SIG-M5 treated with dmso at 0.1 percent for 504 hours (cell line): ENCODE data around the gene BTF3L4.
"Not testable (repeated sequence)": the region's sequence is repeated elsewhere in the genome, so short reads cannot be mapped to it uniquely, and the experiment has no call there.

ENCODE experiments used
- DNase-seq: peaks from one replicate; lab custom pipeline; 2025; ENCODE audit not compliant: unreplicated experiment; lab: John Stamatoyannopoulos, UW

The BTF3L4 gene

GRCh38 chr1:52056163-52056936, at the start of gene BTF3L4:
TSS of gene BTF3L4 (plus strand) at chr1:52056295. CDS start at chr1:52059848, 3,553 bp downstream.
- peak; percentile 94 for DNase-seq

DNA sequence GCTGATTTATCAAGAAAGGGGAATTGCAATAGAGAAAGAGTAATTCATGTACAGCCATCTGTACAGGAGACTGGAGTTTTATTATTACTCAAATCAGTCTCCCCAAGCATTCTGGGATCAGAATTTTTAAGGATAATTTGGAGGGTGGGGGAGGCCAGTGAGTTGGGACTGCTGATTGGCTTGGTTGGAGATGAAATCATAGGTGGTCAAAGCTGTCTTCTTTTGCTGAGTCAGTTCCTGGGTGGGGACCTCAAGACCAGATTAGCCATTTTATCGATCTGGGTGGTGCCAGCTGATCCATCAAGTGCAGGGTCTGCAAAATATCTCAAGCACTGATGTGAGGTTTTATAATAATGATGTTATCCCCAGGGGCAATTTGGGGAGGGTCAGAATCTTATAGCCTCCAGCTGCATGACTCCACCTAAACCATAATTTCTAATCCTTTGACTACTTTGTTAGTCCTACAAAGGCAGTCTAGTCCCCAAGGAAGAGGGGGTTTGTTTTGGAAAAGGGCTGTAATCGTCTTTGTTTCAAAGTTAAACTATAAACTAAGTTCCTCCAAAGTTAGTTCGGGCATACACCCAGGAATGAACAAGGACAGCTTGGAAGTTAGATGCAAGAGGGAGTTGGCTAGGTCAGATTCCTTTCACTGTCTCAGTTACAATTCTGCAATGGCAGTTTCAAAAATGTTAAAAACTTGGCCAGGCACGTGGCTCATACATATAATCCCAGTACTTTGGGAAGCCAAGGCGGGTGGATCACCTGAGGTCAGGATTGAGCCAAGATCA, 48.7 kb upstream of the BTF3L4 start:
- no peak for DNase-seq

DNA sequence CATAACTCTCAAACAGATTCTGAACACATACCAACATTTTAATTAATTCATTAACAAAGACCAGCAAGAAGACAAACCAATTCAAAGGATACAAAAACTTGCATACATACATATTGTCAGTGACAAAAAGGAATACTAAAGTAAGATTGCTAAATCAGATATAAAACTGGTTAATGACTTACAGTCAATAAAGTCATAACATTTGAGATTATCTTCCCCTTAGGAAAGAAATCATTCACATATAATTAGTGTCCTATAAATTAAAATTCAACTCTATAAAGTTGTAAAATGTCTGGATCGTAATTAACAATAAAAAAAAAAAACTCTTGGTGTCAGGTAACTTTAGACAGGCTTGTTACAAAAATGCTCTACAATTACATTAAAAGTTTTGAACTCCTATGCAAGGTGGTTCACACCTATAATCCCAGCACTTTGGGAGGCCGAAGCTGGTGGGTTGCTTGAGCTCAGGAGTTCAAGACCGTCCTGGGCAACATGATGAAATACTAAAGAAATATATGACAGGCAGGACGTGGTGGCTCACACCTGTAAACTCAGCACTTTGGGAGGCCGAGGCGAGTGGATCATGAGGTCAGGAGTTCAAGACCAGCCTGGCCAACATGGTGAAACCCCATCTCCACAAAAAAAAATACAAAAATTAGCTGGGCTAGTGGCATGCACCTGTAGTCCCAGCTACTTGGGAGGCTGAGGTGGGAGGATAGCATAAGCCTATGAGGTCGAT, 47.9 kb upstream of the BTF3L4 start:
- DNase-seq, result no peak

DNA sequence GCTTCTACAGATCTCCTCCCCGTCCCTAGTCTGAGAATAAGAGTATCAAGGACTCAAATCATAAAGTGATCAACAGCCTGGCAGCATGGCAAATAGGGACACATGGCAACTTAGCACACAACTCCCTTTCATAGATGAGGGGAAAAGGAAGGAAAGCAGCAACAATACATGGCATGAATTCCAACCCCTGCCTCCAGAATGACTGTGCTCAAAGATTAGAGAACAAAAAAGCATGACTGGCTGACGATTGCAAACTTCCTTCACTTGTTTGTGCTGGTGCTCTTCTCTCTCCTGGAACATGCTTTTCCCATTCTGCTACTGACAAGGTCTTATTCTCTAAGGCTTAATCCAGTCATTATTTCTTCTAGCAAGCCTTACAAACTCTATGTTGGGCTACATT, 34.0 kb upstream of the BTF3L4 start:
- DNase-seq, result no peak

DNA sequence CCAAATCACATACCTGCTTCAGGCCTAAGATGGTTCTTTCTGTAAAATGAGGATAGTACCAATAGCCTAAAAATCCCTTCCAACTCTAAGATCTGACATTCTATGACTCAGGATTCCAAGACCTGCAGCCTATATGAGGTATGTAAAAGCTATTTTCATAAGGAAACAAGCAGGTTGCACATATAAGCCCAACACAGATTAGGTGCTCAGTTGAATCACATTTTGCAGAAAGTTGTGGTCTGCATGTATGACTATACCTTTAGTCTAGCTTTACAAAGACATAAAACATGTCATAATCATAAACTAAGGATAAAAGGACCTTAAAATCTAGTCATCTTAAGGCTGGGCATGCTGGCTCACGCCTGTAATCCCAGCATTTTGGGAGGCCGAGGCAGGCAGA, 29.8 kb upstream of the BTF3L4 start:
- DNase-seq, result no peak

- no peak for DNase-seq
Observed at GRCh38 chr1:52028328-52028727, 27.8 kb upstream of the BTF3L4 start.

DNA sequence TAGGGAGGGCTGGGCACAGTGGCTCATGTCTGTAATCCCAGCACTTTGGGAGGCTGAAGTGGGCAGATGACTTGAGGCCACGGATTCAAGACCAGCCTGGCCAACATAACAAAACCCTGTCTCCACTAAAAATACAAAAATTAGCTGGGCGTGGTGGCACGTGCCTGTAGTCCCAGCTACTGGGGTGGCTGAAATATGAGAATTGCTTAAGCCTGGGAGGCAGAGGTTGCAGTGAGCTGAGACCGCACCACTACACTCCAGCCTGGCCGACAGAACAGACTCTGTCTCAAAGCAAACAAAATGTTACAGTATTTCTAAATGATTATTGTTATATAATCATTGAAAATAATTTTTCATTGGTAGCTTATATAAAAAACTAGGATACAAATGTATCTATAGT, 27.3 kb upstream of the BTF3L4 start:
- not testable (repeated sequence) for DNase-seq

DNA sequence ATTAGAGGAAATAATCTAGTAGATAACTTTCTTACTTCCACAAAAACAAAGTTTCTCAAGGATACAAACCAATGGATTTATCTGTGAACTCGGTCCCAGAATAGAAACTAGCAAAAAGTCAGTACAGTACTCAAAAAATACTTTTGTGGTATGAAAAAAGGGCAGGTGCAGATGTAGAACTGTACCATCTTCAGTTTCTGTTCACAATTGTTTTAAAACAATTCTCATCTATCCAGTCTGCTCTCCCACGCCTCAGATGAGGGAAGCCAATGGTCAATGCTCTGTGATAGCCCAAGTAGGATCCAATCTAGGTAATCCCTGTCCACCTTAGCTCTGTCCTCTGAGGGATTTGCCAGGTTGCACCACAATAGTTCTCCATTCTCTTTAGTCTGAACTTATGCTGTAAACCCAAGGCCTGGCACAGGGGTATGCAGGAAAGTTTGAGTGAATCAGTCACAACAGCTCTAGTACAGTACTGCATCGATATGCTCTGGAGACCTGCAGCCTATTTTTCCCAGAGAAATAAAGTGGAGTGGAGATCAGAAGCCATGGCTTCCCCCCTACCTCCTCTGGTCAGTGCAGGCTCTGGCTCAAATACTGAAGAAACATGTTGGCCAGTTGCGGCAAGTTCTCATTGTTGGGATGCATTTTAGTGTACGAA, 23.8 kb upstream of the BTF3L4 start:
- DNase-seq, result no peak

DNA sequence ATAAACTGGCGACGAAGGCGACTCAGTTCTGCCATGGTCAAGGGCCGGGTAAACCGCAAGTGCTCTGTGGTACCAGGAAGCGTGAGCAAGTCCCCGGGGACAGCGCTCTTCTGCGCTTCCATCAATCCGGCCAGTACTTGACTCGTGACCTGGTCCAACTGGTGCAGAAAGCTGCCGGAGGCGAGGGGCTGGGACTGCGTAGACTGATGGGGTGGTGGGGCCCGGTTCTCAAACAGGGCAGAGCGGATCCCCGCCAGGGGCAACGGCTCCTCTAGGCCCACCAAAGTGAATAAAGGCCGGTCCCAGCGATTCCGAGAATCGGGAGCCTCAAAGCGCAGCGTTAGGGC, 23.3 kb upstream of the BTF3L4 start:
- peak; percentile 42 for DNase-seq

- DNase-seq, result peak; percentile 88
Observed at GRCh38 chr1:52033190-52034049, 22.7 kb upstream of the BTF3L4 start, which contains the start of gene KTI12. TSS of gene KTI12 (minus strand) at chr1:52033810. CDS start at chr1:52033761, 49 bp downstream.

DNA sequence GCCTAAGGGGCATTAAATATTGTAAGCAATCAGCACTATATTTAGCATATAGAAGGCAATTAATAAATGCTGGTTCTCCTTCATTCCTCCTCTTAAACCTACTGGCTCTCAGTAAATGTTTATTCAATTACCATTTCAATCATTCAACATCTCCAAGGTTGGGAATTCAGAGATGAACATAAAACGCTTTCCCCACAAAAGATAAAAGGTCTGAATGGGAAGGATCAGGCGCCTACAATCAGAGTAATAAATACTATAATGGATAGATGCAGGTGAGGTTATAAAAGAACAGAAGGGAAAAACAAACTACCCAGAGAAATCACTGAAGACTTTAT, 22.1 kb upstream of the BTF3L4 start:
- no peak for DNase-seq

GRCh38 chr1:52037402-52037814, 18.7 kb upstream of the BTF3L4 start:
- DNase-seq, result no peak

- no peak for DNase-seq
Observed at GRCh38 chr1:52037909-52038308, 18.2 kb upstream of the BTF3L4 start.

GRCh38 chr1:52041551-52042185, 14.4 kb upstream of the BTF3L4 start:
- no peak for DNase-seq

- no peak for DNase-seq
Observed at GRCh38 chr1:52045236-52045635, 10.9 kb upstream of the BTF3L4 start.

GRCh38 chr1:52045666-52046195, 10.4 kb upstream of the BTF3L4 start:
- not testable (repeated sequence) for DNase-seq

DNA sequence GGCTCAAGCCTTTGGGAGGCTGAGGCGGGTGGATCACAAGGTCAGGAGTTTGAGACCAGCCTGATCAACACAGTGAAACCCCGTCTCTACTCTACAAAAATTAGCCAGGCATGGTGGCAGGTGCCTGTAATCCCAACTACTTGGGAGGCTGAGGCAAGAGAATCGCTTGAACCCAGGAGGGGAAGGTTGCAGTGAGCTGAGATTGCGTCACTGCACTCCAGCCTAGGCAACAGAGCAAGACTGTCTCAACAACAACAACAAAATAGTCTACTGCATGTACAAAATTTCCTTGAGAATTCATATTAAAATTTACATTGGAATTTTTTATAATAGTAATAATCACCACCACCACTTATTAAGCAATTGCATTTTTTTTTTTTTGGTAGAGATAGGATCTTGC, 6.8 kb upstream of the BTF3L4 start:
- DNase-seq, result not testable (repeated sequence)

- DNase-seq, result no peak
Observed at GRCh38 chr1:52053862-52054261, 2.2 kb upstream of the BTF3L4 start.

DNA sequence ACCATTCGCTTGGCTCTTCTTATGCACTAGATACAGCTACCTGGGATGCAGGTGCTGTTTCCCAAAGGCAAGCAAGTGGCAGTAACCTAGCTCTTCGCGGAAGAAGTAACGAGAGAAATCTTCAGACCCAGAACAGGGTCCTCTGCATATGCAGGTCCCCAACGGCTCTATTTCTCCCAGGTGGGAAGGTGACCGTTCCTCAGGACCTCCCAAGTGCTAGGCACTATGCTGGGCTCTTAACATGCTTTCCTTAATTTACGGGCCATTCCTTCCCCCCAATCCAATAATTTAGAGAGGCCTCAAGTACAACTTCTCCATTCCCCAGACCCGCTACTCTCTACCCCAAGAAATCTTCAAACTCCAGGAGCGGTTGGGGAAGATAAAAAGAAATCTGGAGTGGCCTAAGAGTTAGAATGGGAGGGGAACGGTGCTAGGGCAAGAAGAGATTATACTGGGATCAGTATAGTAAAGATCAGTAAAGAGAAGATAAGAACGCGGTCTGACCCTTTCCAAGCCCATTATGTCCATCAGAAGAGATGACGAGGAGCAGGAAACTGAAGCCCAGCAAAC, 1.5 kb upstream of the BTF3L4 start:
- no peak for DNase-seq
